AG04449 (cell line): ENCODE data around the gene RHOF.

Experiments used
- CTCF ChIA-PET: fragments of 350-600 bp; formaldehyde crosslinking; extraction: SDS; loops from one replicate; lab custom pipeline; 2021; ENCODE audit warnings: antibody characterized with exemption; lab: Yijun Ruan, JAX
- POLR2A ChIA-PET: fragments of 400-600, 350-600 bp; formaldehyde crosslinking; extraction: SDS; loops from one replicate; lab custom pipeline; 2020; ENCODE audit warnings: antibody characterized with exemption, inconsistent platforms; lab: Yijun Ruan, JAX
- DNase-seq: peaks from one replicate; pipeline ENCODE4 v3.0.0-alpha.2; 2010; ENCODE audit warnings: low read depth, low spot score
- H3K4me3 ChIP-seq: 2 replicates; pipeline ENCODE4 v1.5.1; 2011; ENCODE audit warnings: low read depth, mild to moderate bottlenecking, control low read depth, low read length
- TF ChIP-seq, protein P1 (sequence below): IDR thresholded peaks from one replicate; pipeline ENCODE4 v1.5.1; 2011; ENCODE audit warnings: mild to moderate bottlenecking, moderate library complexity, low read length, control low read depth, inconsistent platforms; ENCODE audit not compliant: insufficient read depth; ENCODE audit errors: missing control alignments

Gene RHOF

DNA sequence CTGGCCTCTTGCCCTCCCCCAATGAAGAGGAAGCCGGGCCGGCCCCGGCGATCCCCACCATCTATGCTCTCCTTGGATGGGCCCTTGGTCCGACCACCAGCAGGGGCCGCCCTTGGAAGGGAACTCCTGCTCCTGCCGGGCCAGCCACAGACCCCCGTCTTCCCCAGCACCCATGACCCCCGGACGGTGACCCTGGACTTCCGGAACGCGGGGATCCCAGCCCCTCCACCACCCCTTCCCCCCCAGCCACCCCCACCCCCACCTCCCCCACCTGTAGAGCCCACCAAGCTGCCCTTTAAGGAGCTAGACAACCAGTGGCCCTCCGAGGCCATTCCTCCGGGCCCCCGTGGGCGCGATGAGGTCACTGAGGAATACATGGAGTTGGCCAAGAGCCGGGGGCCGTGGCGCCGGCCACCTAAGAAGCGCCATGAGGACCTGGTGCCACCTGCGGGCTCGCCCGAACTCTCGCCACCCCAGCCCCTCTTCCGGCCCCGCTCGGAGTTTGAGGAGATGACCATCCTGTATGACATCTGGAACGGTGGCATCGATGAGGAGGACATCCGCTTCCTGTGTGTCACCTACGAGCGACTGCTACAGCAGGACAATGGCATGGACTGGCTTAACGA lies 29.7 kb upstream of the RHOF start:
- TF ChIP-seq, protein P1, sequence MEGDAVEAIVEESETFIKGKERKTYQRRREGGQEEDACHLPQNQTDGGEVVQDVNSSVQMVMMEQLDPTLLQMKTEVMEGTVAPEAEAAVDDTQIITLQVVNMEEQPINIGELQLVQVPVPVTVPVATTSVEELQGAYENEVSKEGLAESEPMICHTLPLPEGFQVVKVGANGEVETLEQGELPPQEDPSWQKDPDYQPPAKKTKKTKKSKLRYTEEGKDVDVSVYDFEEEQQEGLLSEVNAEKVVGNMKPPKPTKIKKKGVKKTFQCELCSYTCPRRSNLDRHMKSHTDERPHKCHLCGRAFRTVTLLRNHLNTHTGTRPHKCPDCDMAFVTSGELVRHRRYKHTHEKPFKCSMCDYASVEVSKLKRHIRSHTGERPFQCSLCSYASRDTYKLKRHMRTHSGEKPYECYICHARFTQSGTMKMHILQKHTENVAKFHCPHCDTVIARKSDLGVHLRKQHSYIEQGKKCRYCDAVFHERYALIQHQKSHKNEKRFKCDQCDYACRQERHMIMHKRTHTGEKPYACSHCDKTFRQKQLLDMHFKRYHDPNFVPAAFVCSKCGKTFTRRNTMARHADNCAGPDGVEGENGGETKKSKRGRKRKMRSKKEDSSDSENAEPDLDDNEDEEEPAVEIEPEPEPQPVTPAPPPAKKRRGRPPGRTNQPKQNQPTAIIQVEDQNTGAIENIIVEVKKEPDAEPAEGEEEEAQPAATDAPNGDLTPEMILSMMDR: peak; percentile 12
- POLR2A ChIA-PET: interaction anchor here (0.7 kb wide), 1 partner anchor 21 kb away, joined by 4 read pairs; no protein-coding TSS in a partner anchor
- H3K4me3 ChIP-seq: no peak overlapping the region
- no peak for DNase-seq
- CTCF ChIA-PET: interaction anchor here (0.9 to 7.4 kb wide), 6 partner anchors 11 to 38 kb away, joined by 3 to 61 read pairs (median 20); partner anchors contain the start of gene RHOF

DNA sequence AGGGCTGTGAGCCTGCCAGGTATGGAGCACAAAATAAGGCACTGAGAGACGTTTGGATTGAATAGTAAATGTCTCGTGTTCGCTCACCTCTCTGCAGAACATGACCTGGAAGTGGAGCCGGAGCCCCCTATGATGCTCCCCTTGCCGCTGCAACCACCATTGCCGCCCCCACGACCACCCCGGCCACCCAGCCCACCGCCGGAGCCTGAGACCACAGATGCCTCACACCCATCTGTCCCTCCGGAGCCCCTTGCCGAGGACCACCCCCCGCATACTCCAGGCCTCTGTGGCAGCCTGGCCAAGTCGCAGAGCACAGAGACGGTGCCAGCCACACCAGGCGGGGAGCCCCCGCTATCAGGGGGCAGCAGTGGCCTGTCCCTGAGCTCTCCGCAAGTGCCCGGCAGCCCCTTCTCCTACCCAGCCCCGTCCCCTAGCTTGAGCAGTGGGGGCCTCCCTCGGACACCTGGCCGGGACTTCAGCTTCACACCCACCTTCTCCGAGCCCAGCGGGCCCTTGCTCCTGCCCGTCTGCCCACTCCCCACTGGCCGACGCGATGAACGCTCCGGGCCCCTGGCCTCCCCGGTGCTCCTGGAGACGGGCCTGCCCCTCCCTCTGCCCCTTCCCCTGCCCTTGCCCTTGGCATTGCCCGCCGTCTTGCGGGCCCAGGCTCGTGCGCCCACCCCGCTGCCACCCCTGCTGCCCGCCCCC lies 29.1 kb upstream of the RHOF start:
- no peak for DNase-seq
- TF ChIP-seq, protein P1: no peak
- ChIA-PET POLR2A (interaction anchor here (1.0 kb wide), 1 partner anchor 10 kb away, joined by 3 read pairs; no protein-coding TSS in a partner anchor), CTCF (interaction anchor here (0.6 to 1.6 kb wide), 4 partner anchors 11 to 67 kb away, joined by 3 to 6 read pairs (median 4); no protein-coding TSS in a partner anchor)
- no peak overlapping the region for H3K4me3 ChIP-seq

DNA sequence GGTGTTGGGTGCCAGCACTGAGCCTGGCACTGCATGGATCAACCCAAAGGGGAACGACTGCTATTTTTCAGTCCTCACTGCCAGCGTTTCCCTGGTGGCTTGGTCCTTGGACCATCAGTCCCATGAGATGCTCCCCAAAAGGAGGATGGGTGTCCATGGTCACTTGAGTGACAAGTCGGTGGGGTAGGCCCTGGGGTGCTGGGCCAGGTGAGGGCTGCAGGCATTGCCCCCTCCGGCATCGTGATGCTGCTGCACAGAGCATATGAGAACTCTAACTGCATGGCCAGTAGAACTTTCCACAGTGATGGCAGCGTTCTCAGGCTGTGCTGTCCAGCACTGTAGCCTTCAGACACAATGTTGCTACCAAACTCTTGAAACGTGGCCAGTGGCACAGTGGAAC lies 26.6 kb upstream of the RHOF start:
- CTCF ChIA-PET: interaction anchor here (1.8 to 31.1 kb wide), 2 partner anchors 9 to 33 kb away, joined by 12 to 1100 read pairs; partner anchors contain the start of gene RHOF
- no peak for DNase-seq
- TF ChIP-seq, protein P1: no peak
- H3K4me3 ChIP-seq: no peak overlapping the region
- POLR2A ChIA-PET: no interaction called here

DNA sequence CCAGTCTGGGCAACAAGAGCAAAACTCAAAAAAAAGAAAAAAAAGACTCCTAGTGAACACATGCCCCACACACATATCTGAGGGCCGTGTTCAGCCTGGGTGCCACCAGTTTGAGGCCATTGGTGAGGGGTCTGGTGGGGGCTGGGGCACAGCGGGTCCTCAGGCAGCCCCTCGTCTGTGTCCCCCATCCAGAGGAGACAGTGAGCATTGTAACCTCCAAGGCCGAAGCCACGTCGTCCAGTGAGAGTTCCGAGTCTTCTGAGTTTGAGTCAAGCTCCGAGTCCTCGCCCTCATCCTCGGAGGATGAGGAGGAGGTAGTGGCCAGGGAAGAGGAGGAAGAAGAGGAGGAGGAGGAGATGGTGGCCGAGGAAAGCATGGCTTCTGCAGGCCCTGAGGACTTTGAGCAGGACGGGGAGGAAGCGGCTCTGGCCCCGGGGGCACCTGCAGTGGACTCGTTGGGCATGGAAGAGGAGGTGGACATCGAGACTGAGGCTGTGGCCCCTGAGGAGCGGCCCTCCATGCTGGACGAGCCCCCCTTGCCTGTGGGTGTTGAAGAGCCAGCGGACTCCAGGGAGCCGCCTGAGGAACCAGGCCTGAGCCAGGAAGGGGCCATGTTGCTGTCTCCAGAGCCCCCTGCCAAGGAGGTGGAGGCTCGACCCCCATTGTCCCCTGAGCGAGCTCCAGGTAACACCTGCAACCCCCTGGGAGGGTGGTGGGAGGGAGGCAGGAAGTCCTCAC lies 25.9 kb upstream of the RHOF start:
- TF ChIP-seq, protein P1: no peak
- no peak for DNase-seq
- no peak overlapping the region for H3K4me3 ChIP-seq
- CTCF ChIA-PET: interaction anchor here (31.1 kb wide), 1 partner anchor 32 kb away, joined by 1100 read pairs; the partner anchor contains the start of gene RHOF
- POLR2A ChIA-PET: no interaction called here

DNA sequence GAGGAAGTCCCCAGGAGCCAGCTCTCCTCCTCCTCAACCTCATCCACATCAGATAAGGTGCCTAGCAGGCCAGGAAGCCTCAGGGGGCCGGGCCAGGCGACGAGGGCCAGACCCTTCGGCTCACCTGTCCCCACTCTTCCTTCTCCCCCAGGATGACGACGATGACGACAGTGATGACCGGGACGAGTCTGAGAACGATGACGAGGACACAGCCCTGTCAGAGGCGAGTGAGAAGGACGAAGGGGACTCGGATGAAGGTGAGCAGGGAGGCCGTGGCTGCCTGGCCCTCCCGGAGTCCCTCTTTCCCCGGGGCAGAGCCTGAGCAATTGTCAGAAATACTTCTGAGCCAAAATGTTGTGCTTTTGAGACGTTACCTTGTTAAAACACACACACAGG lies 24.2 kb upstream of the RHOF start:
- POLR2A ChIA-PET: no interaction called here

More for the DNA sequence above, 24.2 kb upstream of the RHOF start:
- TF ChIP-seq, protein P1: no peak
- CTCF ChIA-PET: interaction anchor here (31.1 kb wide), 1 partner anchor 31 kb away, joined by 1100 read pairs; the partner anchor contains the start of gene RHOF
- no peak overlapping the region for H3K4me3 ChIP-seq
- DNase-seq: no peak
